GM19468 (cell line): Measurements from ENCODE around the gene SPDYC.
"Not testable (repeated sequence)": the region's sequence is repeated elsewhere in the genome, so short reads cannot be mapped to it uniquely, and the experiment has no call there.

Experiments
- ATAC-seq: cut with Tn5 transposase; IDR thresholded peaks from one replicate; pipeline ENCODE4 v1.9.1; 2021; ENCODE audit warnings: mild to moderate bottlenecking, moderate library complexity, moderate number of reproducible peaks; ENCODE audit not compliant: unreplicated experiment; ENCODE audit errors: extremely low read depth

Gene SPDYC

GRCh38 chr11:65133724-65134123 is 36.3 kb upstream of the SPDYC start:
- ATAC-seq = no peak

GRCh38 chr11:65134240-65134951 is 35.6 kb upstream of the SPDYC start, which contains the start of gene SYVN1:
SYVN1 (minus strand) TSS chr11:65134519; CDS start chr11:65133601, 918 bp downstream.
- peak; percentile 49 for ATAC-seq

GRCh38 chr11:65134952-65135632 is 34.9 kb upstream of the SPDYC start:
- peak; percentile 36 for ATAC-seq

DNA sequence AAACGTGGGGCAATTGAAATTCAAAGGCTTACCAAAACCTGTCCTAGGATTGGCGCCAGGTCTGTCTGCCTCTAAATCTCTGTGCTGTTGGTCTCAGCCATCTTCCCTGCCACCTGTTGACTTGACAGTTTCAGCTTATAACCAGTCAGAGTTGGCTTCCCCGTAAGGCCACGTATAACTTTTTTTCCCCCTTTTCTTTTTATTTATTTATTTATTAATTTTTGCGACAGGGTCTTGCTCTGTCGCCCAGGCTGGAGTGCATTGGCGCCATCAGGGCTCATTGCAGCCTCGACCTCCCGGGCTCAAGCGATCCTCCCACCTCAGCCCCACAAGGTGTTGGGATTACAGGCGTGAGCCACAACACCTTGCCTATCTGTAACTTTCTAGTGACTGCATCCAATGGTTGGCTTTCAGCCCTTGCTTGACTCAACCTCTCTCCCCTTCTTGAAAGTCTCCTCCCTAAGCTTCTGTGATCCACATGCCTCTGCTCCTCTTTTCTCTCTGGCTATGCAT is 34.3 kb upstream of the SPDYC start:
- ATAC-seq = no peak

DNA sequence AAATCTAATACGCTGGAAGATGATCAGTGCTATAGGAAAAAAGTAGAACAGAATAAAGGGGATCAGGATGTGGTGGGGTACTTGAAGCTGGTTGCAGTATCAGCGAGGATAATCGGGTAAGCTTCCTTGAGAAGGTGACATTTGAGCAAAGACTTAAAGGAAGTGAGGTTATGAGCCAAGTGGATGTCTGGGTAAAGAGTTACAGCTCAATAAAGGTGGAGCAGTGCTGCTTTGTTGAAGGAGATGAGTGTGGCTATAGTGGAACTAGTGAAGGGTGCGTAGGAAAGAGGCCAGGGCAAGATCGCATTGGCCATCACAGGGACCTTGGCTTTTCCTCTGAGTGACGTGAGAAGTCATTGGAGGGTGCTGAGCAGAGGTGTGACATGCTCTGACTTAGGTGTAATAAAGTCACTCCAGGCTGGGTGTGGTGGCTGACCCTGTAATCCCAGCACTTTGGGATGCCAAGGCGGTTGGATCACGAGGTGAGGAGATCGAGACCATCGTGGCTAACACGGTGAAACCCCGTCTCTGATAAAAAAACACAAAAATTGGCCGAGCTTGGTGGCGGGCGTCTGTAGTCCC is 33.4 kb upstream of the SPDYC start:
- no peak for ATAC-seq

DNA sequence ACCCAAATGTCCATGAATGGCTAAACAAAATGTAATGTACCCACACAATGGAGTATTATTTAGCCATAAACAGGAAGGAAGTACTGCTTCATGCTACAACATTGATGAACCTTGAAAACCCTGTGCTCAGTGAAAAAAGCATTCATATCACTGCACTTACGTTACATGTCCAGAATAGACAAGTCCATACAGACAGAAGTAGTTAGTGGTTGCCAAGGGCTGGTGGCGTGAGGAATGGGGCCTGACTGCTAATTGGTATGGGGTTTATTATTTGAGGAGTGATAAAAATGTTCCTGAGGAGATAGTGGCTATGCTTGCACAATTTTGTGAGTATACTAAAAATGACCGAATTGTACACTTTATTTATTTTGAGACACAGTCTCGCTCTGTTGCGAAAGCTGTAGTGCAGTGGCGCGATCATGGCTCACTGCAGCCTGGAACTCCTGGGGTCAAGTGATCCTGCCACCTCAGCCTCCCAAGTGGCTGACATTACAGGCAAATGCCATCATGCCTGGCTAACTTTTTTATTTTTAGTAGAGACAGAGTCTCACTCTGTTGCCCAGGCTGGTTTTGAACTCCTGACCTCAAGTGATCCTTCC is 28.0 kb upstream of the SPDYC start:
- no peak for ATAC-seq

DNA sequence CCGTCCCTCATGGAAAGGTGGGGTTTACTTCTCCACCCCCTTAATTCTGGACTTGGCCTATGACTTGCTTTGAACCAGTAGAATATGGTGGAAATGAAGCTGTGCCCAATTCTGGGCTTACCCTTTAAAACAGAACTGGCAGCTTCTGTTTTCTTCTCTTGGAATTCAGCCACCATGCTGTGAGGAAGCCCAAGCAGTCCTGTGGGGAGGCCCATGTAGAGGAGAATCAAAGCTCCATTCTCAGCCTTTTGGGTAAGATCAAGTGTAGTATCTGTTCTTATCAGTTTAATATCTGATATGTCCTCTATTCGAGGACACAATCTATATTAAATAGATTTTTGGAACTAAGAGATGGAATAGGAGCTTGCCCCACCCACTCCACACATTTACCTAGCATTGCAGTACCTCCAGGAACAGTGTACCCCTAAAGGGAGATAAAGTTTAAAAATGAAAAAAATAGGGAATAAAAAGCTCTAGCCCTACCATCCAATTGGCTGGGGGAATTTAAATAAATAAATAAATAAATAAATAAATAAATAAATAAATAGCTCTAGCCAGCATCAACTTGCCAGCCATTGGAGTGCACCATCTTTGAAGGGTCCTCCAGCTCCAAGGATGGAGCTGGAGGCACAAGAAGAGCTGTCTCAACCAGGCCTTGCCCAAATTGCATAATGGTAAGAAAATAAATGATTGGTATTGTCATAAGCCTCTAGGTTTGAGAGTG is 22.5 kb upstream of the SPDYC start:
- no peak for ATAC-seq

DNA sequence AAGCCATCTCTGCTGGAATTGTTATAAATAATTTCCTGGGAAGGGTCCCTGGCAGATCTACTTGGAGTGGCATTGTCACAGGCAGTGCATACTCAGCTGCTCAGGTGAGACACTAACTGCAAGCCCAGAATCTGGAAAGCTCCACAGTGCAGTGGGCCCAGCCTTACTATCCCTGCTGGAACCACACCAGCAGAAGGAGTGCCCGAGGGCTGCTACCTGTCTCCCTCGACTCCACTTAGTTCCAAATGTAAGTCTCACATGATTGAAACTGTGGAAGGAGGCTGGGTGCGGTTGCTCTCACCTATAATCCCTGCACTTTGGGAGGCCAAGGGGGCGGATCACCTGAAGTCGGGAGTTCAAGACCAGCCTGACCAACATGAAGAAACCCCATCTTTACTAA is 21.4 kb upstream of the SPDYC start:
- no peak for ATAC-seq

GRCh38 chr11:65150131-65150508 is 19.9 kb upstream of the SPDYC start:
- not testable (repeated sequence) for ATAC-seq

DNA sequence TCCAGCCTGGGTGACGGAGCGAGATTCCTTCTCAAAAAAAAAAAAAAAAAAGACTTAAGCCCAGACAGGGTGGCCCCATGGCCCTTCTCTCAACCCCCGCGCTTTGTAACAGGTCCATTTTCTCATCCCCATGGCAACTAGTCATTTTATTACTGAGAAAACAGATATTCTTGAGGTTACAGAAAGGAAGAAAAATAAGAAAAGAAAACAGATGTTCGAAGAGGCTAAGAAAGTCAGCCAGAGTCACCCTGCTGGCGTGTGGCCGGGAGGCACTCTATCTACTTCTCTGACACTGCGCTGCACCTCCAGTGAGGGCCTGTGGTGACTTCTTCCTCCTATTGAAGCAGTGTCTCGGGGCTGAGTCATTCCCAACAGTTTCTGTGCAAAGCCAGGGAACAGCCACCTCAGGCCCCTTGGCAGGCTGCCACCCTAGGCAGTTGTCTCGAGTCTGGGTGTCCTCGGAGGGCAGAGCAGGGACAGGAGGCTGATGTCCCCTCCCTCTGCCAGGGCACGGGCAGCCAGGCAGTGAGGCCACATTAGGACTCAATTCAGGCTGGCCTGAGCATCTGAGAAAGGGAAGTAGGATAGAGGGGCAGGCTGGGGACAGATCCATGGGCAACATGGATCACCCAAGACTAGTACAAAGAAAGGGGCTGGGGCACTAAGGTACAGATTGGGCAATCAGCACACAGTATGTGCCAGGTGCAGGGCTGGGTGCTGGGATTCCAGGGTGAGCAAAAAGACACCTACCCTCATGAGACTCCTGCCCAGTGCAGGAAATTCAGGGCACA is 19.3 kb upstream of the SPDYC start:
- ATAC-seq = no peak

DNA sequence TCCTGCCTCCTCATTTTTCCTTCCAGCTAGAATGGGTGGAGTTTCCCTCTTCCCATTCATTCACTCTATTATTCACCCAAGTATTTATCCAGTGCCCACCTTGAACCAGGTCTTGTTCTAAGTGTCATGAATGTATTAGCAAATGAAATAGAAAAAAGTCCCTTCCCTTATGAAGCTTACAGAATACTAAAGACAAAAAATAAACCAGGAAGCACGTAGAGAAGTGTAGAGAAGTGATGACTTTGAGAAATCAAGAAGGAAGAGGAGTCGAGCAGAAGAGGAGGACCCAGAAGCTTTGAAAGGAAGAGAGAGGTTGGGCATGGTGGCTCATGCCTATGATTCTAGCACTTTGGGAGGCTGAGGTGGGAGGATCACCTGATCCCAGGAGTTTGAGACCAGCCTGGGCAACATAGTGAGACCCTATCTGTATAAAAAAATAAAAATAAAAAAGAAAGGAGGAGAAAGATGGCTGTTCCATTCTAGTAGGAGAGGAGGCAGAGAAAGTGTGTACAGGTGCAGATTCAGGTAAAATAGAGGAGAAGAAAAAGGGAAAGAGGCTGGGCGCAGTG is 18.6 kb upstream of the SPDYC start:
- no peak for ATAC-seq

DNA sequence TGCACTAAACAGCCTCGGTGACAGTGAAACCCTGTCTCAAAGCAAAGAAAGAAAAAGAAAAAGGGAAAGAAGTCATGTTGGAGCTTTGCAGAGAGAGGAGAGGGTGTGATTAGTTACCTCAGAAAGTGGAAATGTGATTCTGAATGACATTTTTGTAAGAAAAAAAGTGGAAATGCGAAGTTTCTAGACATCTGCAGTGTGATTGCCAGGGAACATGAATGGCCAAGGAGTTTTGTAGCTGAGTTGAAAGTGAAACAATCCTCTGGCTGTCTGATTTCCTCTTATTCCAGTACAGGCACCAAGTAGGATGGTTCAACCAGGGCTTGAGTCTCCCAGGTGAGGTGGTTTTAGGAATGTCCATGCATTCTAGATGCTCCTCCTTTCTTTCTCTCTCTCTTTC is 17.9 kb upstream of the SPDYC start:
- ATAC-seq = no peak

DNA sequence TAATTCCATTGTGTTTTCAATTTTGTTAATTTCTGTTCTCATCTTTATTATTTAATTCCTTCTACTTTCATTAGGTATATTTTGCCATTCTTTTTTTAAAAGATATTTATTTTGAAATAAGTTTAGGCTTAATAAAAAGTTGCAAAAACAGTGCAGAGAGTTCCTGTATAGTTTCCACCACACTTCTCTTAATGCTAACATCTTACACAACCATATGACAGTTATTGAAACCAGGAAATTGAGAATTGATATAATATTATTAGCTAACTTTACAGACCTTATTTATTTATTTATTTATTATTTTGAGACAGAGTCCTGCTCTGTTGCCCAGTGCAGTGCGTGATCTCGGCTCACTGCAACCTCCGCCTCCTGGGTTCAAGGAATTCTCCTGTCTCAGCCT is 13.8 kb upstream of the SPDYC start:
- ATAC-seq = no peak

- ATAC-seq = no peak
These were observed 13.1 kb upstream of the SPDYC start for GRCh38 chr11:65156926-65157325.

DNA sequence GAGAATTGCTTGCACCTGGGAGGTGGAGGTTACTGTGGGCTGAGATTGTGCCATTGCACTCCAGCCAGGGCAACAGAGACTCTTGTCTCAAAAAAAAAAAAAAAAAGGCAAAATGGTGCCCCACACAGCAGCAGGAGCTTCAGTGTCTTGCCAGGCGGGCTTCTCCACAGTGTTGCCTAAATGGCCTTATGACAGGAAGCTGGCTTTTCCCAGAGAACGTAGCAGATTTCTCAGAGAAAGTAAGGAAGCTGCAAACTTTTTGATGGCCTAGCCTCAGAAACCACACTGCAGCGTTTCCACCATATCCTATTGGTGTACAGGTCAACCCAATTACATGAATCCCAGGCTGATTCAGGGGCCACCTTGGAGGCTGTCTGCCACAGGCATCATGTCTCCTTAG is 12.7 kb upstream of the SPDYC start:
- ATAC-seq = no peak

GRCh38 chr11:65159012-65159411 is 11.0 kb upstream of the SPDYC start:
- ATAC-seq = no peak

DNA sequence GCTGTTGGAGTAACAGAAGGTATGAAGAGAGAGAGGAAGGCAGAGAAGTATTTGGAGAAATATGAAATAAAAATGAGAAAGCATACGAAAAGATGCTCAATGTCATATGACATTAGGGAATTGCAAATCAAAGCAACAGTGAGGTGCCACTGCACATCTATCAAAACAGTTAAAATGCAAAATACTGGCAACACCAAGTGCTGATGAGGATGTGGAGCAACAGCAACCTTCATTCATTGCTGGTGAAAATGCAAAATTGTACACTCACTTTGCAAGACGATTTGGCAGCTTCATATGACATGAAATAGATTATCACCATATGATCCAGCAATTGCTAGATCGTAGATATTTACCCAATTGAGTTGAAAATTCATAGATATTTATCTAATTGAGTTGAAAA is 9.4 kb upstream of the SPDYC start:
- no peak for ATAC-seq

GRCh38 chr11:65163684-65164083 is 6.3 kb upstream of the SPDYC start:
- no peak for ATAC-seq
